GM18858 (cell line): ENCODE data around the gene ARAP3.
"Not testable (repeated sequence)": the region's sequence is repeated elsewhere in the genome, so short reads cannot be mapped to it uniquely, and the experiment has no call there.

Source experiments
- ATAC-seq: cut with Tn5 transposase; IDR thresholded peaks from one replicate; pipeline ENCODE4 v1.9.1; 2021; ENCODE audit not compliant: unreplicated experiment

ARAP3 gene, protein sequence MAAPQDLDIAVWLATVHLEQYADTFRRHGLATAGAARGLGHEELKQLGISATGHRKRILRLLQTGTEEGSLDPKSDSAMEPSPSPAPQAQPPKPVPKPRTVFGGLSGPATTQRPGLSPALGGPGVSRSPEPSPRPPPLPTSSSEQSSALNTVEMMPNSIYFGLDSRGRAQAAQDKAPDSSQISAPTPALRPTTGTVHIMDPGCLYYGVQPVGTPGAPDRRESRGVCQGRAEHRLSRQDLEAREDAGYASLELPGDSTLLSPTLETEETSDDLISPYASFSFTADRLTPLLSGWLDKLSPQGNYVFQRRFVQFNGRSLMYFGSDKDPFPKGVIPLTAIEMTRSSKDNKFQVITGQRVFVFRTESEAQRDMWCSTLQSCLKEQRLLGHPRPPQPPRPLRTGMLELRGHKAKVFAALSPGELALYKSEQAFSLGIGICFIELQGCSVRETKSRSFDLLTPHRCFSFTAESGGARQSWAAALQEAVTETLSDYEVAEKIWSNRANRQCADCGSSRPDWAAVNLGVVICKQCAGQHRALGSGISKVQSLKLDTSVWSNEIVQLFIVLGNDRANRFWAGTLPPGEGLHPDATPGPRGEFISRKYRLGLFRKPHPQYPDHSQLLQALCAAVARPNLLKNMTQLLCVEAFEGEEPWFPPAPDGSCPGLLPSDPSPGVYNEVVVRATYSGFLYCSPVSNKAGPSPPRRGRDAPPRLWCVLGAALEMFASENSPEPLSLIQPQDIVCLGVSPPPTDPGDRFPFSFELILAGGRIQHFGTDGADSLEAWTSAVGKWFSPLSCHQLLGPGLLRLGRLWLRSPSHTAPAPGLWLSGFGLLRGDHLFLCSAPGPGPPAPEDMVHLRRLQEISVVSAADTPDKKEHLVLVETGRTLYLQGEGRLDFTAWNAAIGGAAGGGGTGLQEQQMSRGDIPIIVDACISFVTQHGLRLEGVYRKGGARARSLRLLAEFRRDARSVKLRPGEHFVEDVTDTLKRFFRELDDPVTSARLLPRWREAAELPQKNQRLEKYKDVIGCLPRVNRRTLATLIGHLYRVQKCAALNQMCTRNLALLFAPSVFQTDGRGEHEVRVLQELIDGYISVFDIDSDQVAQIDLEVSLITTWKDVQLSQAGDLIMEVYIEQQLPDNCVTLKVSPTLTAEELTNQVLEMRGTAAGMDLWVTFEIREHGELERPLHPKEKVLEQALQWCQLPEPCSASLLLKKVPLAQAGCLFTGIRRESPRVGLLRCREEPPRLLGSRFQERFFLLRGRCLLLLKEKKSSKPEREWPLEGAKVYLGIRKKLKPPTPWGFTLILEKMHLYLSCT (N-terminal part only)

DNA sequence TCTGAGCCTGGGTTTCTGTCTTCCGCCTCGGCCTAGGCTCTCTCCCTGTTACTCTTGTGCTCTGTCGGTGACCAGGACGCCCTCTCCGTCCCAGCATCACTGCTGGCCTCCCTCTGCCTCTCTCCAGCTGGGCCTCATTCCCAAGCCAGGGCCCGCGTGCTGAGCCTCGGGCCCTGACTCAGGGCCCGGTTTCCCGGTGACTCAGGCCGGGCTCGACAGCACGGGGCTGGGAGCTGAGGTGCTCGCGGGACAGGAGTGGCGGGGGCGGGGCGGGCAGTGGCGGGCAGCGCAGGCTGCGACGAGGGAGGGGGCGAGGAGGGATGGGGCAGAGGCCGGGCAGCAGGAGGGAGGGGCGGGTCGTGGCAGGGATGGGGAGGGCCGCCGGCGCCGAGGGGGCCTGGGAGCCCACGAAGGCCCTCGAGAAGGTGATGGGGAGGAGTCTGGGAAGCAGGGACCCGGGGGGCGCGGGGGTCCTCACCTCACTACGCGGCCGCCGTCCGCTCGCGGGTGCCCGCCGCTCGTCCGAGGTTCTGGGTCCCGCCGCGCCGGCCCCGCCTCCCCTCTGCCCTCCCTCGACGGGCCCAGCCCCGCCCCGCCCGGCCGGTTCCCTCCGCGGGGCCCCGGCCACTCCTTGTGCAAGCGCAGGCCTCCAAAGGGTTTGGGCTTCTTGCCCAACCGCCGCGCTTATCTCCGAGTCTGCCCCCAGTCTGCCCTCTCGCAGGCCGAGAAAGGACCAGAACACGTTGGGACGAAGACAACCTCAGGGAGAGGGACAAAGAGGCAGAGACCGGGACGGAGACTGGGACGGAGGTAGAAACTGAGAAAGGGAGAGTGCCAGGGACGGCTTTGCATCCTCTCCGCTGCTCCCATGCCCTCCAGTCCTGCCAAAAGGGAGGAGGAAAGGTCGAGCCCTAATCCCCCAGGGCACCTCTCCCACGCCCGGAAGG lies at the start of gene ARAP3:
Gene ARAP3, minus strand, starts transcription at position 536 of the 947 bp plus-strand sequence. CDS start 1,744 bp downstream, outside the sequence.
- no peak for ATAC-seq

DNA sequence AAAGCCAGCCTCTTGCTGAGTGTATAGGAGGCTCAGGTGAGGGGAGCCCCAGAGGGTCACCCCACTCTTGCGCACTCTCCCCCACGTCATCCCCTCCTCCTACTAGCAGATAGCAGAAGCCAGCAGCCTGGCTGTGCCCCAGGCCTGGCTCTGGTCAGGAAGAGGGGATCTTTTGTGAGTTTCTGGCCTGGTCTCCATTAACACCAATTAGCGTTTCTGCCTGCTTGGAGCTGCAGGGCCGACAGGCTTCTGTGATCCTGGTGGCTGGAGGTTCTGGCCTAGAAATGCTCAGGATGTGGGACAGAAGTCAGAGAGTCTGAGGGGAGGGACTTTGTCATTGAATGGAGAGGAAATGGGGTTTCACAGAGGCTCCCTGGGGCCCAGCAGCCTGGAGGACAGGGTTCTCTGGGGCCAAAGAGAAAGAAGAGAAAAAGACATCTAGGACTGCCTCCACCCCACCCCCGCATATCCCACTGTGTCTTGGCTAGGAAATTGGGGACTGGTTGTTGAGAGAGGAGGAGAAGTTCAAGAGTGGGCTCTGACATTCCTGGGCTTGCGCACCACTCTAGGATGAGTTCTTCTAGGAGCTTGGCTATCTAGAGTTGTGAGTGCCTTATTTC lies 47.5 kb upstream of the ARAP3 start:
- no peak for ATAC-seq

DNA sequence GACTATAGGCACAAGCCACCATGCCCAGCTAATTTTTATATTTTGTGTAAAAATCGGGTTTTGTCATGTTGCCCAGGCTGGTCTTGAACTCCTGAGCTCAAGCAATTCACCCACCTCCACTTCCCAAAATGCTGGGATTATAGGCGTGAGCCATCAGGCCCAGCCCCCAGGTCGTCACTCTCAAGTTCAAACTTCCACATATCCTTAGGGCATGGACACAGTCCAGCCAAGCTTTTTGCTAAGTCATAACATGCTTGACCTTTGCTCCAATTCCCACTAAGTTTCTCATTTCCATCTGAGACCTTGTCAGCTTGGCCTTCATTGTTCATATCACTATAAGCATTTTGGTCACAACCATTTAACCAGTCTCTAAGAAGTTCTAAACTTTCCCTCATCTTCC lies 43.9 kb upstream of the ARAP3 start:
- no peak for ATAC-seq

DNA sequence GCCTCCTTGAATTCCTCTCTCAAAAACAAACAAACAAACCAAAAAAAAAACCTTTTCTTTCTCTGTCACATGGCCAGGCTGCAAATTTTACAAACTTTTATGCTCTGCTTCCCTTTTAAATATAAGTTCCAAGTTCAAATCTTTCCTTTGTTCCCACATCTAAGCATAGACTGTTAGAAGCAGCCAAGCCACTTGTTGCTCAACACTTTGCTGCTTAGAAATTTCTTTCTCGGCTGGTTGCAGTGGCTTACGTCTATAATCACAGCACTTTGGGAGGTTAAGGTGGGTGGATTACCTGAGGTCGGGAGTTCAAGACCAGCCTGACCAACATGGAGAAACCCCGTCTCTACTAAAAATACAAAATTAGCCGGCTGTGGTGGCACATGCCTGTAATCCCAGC lies 43.1 kb upstream of the ARAP3 start:
- not testable (repeated sequence) for ATAC-seq

DNA sequence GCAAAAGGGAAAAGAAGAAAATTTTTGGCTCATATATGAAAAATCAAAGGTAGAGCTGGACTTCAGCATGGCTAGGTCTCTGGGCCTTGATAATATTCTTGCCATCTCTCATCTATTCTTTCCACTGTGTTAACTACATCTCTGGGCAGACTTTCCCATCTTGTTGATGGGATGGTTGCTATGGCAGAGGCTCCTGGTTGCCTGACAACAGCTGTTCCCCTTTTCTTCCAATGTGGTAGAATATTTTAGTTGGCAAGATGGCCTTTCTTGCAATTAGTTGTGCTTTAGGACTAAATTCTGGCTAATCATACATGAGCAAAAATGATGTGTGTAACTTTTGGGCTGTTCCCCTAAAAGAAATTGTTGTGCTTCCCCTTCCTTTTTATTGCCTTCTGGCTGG lies 40.2 kb upstream of the ARAP3 start:
- no peak for ATAC-seq

DNA sequence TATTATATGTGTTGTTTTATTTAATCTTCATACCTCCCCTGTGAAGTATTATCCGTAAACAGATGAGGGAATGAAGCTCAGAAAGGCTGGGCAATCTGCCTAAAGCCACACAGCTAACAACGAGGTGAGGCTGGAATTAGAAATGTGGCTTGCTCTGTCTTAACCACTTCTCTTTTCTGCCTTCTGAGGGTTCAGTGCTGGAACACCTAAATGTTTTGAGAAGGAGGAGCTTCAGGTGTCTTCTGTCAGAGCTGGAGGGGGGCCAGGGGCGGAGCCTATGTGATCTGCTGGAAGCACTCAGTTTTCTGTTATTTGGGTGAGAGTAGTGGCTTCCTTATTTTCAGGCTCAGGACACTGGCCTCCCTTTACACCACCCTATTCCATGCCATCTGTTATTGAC lies 35.0 kb upstream of the ARAP3 start:
- no peak for ATAC-seq

DNA sequence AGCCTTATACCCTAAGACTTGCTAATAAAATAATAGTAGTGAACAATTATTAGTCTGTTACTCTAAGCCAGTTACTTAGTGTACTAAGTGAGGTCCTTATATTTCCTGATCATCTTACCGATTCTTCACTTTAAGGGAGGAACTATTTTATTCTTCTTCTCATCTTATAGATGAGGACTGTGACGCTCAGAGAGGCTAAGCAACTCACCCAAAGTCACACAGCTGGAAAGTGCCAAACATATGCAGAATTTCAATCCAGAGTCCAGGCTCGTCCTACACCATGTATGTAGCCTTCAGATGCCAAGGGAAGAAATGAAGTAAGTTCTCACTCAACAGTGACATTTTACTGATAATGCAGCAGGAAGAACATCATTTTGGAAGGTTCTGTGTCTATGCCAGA lies 34.4 kb upstream of the ARAP3 start:
- ATAC-seq = no peak

DNA sequence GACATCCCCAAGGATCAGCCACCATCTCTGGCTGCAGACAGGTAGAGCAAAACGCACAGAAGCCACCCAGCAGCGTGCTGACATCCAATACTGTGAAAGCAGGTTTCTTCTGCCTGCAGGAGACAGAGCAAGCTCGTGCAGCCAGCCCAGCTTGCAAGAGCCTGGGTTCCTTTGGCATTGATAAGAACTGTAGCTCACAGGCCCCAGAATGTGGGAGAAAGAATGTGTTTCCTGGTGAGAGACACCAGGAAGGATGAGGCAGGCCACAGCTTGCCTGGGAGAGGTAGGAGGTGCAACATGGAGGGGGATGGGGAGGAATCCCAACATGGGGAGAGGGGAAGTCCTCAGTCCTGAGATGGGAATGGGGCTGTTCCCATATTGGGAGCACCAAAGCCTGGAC lies 34.0 kb upstream of the ARAP3 start:
- no peak for ATAC-seq

DNA sequence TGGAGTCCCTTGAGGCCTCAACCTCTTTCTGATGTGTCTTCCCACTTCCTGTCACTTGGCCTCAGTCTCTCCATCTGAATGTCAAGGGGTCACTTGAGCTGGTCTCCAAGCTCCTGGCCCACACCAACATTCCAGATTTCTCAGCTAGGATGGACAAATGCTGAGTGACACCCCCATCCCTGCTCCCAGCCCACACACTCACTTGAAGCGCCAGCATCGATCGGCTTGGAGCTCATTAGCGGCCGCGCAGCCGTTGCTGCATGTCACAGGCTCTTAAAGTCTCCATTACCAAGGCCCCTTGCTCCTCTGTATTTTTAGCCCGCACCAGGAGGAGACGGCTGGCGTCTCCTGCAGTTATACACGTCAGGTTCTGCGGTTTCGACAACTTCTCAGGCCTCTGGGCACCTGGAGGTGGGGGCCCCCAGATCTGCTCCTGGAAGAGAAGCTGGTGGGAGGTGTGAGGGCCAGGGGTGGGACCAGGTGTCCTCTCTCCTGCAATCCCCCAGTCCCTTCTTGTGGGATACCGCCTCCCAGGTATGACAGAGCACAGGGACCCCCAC lies 33.4 kb upstream of the ARAP3 start:
- no peak for ATAC-seq

DNA sequence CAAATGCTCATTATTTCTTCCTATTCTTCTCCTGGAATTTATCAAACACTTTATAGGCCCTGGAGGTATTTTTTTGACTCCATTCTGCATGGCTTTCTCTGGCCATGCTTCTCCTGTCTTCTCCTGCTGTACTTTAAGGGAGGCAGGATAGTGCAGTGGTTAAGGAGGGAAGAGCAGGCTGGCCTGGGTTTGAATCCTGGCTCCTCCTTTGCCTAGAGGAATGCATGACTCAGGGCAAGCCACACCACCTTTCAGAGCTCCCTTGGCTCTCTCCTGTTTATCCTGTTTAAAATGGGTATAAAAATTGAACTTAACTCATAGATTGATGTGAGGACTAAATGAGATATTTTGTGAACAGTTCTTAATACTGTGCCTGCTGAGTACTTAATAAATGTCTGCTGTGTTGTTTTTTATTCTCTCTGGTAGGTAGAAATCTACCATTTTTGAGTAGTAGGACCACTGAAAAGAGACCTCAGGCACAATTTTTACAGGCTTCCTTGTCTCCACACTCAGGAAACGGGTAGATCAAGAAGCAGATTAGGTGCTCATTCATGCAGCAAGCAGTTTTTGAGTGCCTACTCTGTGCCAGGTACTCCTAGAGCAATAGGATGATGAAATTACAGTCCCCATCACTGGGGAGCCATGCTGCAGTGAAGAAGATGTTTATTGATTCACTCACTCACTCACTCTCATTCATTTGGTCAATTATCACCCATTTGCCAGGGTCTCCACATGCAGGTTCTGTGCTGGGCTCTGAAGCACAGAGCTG lies 32.7 kb upstream of the ARAP3 start:
- ATAC-seq = no peak

DNA sequence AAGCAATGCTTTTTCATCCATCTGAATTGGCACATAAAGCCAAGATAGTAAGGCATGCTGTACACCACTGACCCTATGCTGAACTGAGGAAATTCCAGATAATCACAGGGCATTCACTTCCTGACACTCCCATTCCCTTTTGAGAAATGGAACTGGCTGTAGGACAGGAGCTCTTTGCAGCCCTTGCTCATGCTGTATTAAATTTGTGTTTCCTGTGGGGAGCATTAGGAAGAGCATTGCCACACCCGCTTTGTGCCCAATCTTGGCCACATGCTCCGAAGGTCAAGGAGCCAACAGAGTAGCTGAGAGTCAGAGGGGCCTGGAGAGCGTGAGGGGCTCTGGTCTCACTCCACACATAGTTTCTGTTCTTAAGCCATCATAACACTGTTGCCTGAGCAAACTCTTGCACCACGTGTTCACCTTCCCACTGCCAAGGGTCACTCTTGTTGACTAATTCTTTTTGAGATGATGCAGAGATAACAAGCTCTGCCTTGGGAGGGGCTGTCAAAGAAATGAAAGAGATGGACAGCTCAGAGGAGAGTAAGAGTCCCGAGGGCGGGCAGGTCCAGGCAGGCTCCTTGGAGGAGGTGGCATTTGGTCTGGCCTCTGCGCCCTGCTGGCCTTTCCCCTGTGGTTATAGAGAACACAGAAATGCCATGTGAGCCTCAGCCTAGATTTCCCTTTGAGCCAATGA lies 31.7 kb upstream of the ARAP3 start:
- no peak for ATAC-seq

DNA sequence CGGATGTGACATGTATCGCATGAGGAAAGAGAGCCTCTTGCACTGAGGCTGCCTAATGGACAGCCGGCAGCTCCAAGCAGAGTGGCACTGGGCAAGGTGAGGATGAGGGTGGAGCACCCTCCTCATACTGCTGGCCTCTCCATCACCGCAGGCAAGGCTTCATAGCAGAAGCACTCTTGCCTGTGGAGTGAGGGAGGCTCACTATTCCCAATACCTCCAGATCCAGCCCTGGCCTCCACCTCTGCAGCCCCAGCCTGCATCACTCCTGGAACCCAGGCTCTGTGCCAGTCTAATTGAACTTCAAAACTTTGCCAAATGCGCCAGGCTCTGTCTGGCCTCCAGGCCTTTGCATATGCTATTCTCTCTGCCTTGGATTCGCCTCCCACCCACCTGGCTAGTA lies 29.7 kb upstream of the ARAP3 start:
- ATAC-seq = no peak

DNA sequence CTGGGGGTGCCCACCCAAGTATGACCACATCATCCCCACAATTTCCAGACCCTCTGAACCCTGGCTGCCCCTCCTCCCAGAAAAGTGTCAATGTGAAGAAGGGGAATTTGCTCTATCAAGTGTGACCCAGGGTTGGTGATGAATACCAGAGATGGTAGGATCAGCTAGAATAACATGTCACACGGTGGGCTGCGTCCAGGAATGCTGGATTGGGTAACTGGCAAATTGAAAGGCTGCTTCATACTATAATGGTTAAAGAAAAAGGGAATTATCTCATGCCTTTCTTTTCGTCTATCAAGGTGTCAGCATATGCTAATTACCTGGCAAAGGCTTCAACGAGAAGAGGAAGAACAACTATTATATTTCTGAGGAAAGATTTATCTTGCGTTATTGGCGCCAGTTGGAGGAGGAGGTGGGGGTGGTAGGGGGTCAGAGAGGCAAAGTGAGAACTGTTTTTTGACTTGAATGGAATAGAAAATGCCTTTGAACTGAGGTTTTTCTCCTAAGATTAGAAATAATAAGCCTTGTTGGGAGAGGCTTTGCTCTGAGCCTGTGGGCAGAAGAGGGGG lies 27.8 kb upstream of the ARAP3 start:
- no peak for ATAC-seq

DNA sequence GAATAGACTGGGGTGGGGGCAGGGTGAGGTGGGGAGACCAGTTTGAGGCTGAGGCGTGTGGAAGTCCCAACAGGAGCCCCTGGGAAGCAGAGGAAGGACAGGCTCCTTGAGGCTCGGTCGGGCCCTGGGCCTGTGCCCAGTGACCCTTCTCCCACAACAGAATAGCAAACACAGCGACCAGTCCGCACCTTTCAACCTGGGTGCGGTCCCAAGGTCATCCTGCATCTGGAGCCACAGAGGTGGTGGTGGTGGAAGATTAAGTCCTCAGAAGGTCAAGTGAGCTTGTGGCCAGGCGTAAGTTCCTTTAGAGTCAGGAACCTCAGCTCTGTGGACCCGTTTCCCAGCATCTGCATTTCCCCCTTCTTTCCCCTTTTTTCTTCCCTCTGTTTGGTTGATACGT lies 26.0 kb upstream of the ARAP3 start:
- no peak for ATAC-seq

DNA sequence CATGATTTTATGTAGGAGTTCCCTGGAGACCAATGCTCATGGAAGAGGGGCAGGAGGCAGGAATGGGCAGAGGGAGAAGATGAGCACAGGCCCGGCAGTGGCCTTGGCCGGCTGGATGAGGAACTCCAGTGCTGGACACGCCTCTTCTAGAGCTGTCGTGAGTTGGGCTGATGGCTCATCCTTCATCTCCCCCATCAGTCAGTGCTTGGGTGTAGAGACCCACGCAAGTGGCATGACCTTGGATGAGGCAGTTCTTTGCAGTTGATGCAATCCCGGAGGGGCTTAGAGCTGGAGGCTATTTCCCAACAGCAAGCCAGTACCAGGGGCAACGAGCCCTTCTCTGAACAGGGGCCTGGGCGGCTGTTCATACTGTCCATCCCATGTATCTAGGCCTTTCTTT lies 25.5 kb upstream of the ARAP3 start:
- no peak for ATAC-seq

DNA sequence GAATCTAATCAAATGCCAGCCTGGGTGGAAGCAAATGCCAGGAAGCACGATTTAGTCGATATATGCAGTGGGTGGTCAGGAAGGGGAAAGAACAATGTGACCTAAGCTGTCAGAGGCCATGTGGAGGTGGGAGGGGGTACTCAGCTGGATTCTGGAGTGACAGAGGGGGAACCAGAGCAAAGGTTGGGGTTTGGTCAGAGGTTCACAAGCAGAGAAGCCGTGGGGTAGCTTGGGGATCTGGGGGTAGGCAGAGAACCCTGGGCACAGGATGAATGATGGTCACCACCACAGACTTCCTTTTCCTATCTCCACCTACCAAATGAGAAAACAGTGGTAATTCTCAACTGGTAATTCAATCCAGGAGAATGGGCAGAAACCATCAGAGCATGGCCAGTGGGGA lies 24.1 kb upstream of the ARAP3 start:
- ATAC-seq = no peak

DNA sequence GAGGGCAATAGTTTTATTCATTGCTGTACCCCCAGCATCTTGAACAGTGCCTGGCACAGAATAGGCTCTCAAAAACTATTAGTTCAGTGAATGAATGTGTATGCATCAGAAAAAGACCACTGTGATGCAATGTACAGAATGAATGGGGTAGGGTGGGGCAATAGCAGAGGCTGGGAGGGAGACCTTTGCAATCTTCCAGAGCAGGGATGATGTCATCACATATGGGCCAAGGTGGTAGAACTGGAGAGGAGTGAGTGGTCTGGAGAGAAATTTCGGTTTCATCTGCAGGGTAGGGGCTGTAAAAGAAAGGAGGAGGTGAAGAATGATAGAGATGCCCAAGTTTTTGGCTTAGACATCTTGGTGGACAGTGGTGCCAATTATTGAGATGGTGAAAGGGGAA lies 23.4 kb upstream of the ARAP3 start:
- no peak for ATAC-seq
